HG03439 (cell line): ENCODE data around the gene SMARCC2.
"Not testable (repeated sequence)": the region's sequence is repeated elsewhere in the genome, so short reads cannot be mapped to it uniquely, and the experiment has no call there.

ENCODE experiments used
- ATAC-seq: cut with Tn5 transposase; IDR thresholded peaks from one replicate; pipeline ENCODE4 v1.9.1; 2021; ENCODE audit warnings: mild to moderate bottlenecking, moderate library complexity; ENCODE audit not compliant: unreplicated experiment

The SMARCC2 gene

GRCh38 chr12:56165369-56165768 is 23.9 kb downstream of the SMARCC2 start:
- no peak for ATAC-seq

- no peak for ATAC-seq
Observed at GRCh38 chr12:56164345-56164729, 24.9 kb downstream of the SMARCC2 start.

GRCh38 chr12:56163533-56164344 is 25.5 kb downstream of the SMARCC2 start:
- no peak for ATAC-seq

- ATAC-seq: no peak
Observed at GRCh38 chr12:56162468-56163290, 26.6 kb downstream of the SMARCC2 start.

GRCh38 chr12:56161690-56162351 is 27.5 kb downstream of the SMARCC2 start:
- ATAC-seq: no peak

GRCh38 chr12:56160894-56161689 is 28.2 kb downstream of the SMARCC2 start:
- ATAC-seq: no peak

GRCh38 chr12:56160193-56160763 is 29.0 kb downstream of the SMARCC2 start:
- no peak for ATAC-seq

- ATAC-seq: no peak
Observed at GRCh38 chr12:56159482-56160192, 29.6 kb downstream of the SMARCC2 start.

GRCh38 chr12:56158926-56159461 is 30.3 kb downstream of the SMARCC2 start:
- ATAC-seq: no peak

GRCh38 chr12:56158029-56158925 is 31.0 kb downstream of the SMARCC2 start, which contains the start of gene MYL6:
TSS of gene MYL6 (plus strand) at chr12:56158359. CDS start at chr12:56158402, 43 bp downstream.
- peak; percentile 84 for ATAC-seq

GRCh38 chr12:56157201-56158028 is 31.9 kb downstream of the SMARCC2 start:
- ATAC-seq: peak; percentile 16

GRCh38 chr12:56156464-56157200 is 32.7 kb downstream of the SMARCC2 start:
- ATAC-seq: not testable (repeated sequence)

- ATAC-seq: no peak
Observed at GRCh38 chr12:56155256-56155845, 33.9 kb downstream of the SMARCC2 start.

GRCh38 chr12:56154818-56155217 is 34.5 kb downstream of the SMARCC2 start:
- ATAC-seq: no peak

- no peak for ATAC-seq
Observed at GRCh38 chr12:56154246-56154771, 35.0 kb downstream of the SMARCC2 start.

- ATAC-seq: no peak
Observed at GRCh38 chr12:56153678-56154065, 35.6 kb downstream of the SMARCC2 start.
